ENCODE results near the gene TBL1X. TPM values are rescaled to one million over a fixed set of nuclear protein-coding genes. Genes with fewer than 3 reads are reported as not detected.

Gene TBL1X
- total and polyA plus RNA-seq, 2 donors (not counting 3 experiments of a cell fraction or from before 2014, with no cell fraction given), result 8.7 to 25.3 TPM

GRCh38 chrX:9515489-9515888 lies 50.6 kb downstream of the TBL1X start:
- Histone ChIP-seq H3K4me2 (ENCODE audit: insufficient read depth, low read length) (no peak overlapping the region), H3K36me3 (ENCODE audit: control insufficient read depth in 2 of 2, extremely low read depth in 1 of 2, insufficient read depth in 2 of 2, low read length in 2 of 2) (no peaks in the 10 kb centered on the region), H4K20me1 (replicated peaks; ENCODE audit: control insufficient read depth, extremely low read depth, insufficient read depth, low read length) (no peaks in the 10 kb centered on the region), H3K9me1 (replicated peaks; ENCODE audit: control insufficient read depth, extremely low read depth, insufficient read depth, low read length) (no peaks in the 10 kb centered on the region), H2AFZ (ENCODE audit: low read depth, low read length) (no peak overlapping the region), H3K9ac (replicated peaks; ENCODE audit: extremely low read depth, insufficient read depth, low read length) (no peak overlapping the region), H3K9me3 (replicated peaks; ENCODE audit: control insufficient read depth, insufficient read depth, low read length) (no peaks in the 10 kb centered on the region), H3K4me3 (replicated peaks in 1 of 3; ENCODE audit: insufficient read depth in 1 of 3, low read depth in 1 of 3, low read length in 3 of 3) (no peak overlapping the region), H3K27ac (ENCODE audit: insufficient read depth, low read depth, low read length) (no peak overlapping the region), H3K79me2 (ENCODE audit: control insufficient read depth, insufficient read depth, low read length) (peaks cover 2% of the 10 kb centered on the region), H3K4me1 (ENCODE audit: control insufficient read depth, extremely low read depth, insufficient read depth, low read length) (no peaks in the 10 kb centered on the region), H3K27me3 (ENCODE audit: control insufficient read depth in 2 of 2, insufficient read depth in 2 of 2, low read length in 2 of 2) (no peaks in the 10 kb centered on the region)
- intact Hi-C loops (cut with micrococcal nuclease) (no loop called here), dilution Hi-C loops (cut with MboI; ENCODE audit: extremely low pct_ligation_motif_present, low sequenced_read_pairs) (no loop called here)
- FAIRE-seq (no peak), DNase-seq (ENCODE audit: low read depth, low spot score) (no peak)
- POLR2A ChIA-PET, result no interaction called here
- BruUV-seq (replicated peaks), result no TSS peak
- CTCF ChIA-PET, result no interaction called here
- no peak for TF ChIP-seq CTCF (IDR thresholded peaks at IDR 0.05; ENCODE audit: extremely low read depth in 1 of 2, insufficient read depth in 1 of 2, low read depth in 1 of 2, low read length in 2 of 2)
- no peak for TF ChIP-seq POLR2A (IDR thresholded peaks at IDR 0.05; ENCODE audit: low read depth, low read length)
- no peak for TF ChIP-seq MYC (IDR thresholded peaks at IDR 0.05; ENCODE audit: low read depth, low read length)
- no peak for TF ChIP-seq POLR2AphosphoS5 (IDR thresholded peaks at IDR 0.05; ENCODE audit: insufficient read depth, low read depth, low read length)
- TF ChIP-seq MAX (IDR thresholded peaks at IDR 0.05; ENCODE audit: insufficient read depth, insufficient read length), result no peak
- no peak for TF ChIP-seq FOS (IDR thresholded peaks at IDR 0.05; ENCODE audit: borderline replicate concordance, insufficient read depth, low read length)
- TF ChIP-seq GATA2 (IDR thresholded peaks at IDR 0.05; ENCODE audit: insufficient read depth, insufficient read length, low read depth, low read length), result no peak
- no peak for TF ChIP-seq EZH2 (IDR thresholded peaks at IDR 0.05; ENCODE audit: borderline replicate concordance, low read depth, low read length, severe bottlenecking)
- no peak for TF ChIP-seq JUN (IDR thresholded peaks at IDR 0.05; ENCODE audit: borderline replicate concordance, insufficient read depth, insufficient read length, low read depth)

All from endothelial cell of umbilical vein (primary cell).